Stomach (tissue), 4 donors: ENCODE results near the gene GABRB1.

Source experiments
- CTCF ChIP-seq, 7 experiments: fragments of 450-650 bp in 4 of 7; fragments of 200-600 bp in 3 of 7; sonication (generic) in 3 of 7; IDR thresholded peaks; one replicate each; pipeline ENCODE4 v1.5.1; 2016 to 2019; ENCODE audit warnings: antibody characterized with exemption in 7 of 7, control low read depth in 2 of 7, mild to moderate bottlenecking in 1 of 7
- EP300 ChIP-seq: sonication (generic); formaldehyde crosslinking; IDR thresholded peaks from one replicate; pipeline ENCODE4 v1.6.1; 2017; ENCODE audit warnings: antibody characterized with exemption
- POLR2A ChIP-seq, 4 donors: fragments of 450-650 bp; IDR thresholded peaks; one replicate each; pipeline ENCODE4 v1.6.1; 2016; ENCODE audit warnings: antibody characterized with exemption in 4 of 4, control low read depth in 2 of 4, mild to moderate bottlenecking in 1 of 4, moderate library complexity in 1 of 4
- POLR2AphosphoS5 ChIP-seq, 3 donors: sonication (generic); formaldehyde crosslinking; IDR thresholded peaks; one replicate each; pipeline ENCODE4 v1.6.1; 2016; ENCODE audit warnings: antibody characterized with exemption in 3 of 3

GRCh38 chr4:47275595-47275994 is 244.2 kb downstream of the GABRB1 start:
- TF ChIP-seq CTCF (IDR thresholded peaks at IDR 0.05) (no peak), EP300 (no peak), POLR2A (IDR thresholded peaks at IDR 0.05) (no peak), POLR2AphosphoS5 (IDR thresholded peaks at IDR 0.05) (no peak)
